HG03064 (cell line): ENCODE results near the gene EPB41L3.

Source experiments
- ATAC-seq: cut with Tn5 transposase; IDR thresholded peaks from one replicate; pipeline ENCODE4 v1.9.1; 2021; ENCODE audit warnings: low read depth; ENCODE audit not compliant: unreplicated experiment

EPB41L3 gene

DNA sequence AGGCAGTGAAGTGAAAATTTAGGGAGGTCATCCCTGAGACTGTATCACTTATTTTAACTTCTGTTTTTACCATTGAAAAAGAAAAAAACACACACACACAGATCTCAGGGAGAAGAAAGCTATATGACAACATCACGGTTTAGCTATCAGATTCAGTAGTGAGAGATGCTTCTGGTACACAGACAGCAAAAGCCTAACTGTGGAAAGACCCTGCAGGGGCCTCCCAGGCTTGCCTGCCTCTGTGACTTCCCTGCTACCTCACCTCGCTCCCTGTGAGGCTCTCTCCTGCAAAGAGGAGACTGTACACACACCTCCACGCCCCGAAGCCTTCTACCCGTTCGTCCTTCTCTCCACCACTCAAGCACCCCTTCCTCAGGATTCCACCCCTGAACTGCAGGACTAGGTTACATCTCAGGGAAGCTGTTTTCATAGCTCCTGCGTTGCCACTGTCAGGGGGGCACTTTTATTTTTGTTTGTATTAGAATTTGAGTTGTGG lies 86.3 kb downstream of the EPB41L3 start:
- no peak for ATAC-seq

DNA sequence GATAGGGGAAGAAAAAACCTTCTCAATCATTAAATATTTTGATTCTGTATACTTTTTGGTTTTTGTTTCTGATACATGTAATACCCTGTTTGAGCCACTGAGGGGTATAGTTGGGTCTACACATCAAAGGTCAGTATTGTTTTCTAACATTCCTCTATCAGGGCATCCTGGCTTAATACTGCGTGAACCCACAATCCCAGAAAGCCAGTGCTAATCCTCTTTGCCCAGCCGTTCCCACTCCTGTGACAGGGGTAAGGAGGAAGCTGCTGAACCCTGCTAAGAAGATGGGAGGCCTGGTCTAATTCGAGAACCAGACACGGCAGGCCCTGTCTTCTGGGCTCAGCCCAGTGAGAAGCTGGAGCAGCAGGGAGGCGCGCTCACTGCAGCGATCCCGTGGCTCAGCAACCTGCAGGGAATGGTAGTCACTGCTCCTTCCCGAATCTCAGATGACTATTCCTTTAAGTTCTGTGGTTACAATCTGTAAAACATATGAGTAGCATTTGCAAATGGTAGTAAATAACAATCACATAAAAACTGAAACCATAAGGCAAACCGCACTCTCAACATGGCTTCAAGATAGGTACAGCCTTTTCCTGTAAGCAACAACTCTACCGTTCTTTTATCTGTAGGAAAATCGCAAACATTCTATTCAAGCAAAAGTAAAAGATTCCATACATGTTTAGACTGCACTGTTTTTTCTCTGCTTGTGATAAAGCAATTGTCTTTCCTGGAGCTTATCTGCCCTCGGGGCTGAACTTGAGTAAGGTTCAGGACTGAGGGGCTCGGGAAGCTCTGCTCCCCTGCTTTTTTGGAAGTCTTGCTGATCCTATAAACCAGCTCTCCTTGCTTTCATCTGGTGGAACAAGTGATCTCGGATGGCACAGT lies 87.0 kb downstream of the EPB41L3 start:
- no peak for ATAC-seq

DNA sequence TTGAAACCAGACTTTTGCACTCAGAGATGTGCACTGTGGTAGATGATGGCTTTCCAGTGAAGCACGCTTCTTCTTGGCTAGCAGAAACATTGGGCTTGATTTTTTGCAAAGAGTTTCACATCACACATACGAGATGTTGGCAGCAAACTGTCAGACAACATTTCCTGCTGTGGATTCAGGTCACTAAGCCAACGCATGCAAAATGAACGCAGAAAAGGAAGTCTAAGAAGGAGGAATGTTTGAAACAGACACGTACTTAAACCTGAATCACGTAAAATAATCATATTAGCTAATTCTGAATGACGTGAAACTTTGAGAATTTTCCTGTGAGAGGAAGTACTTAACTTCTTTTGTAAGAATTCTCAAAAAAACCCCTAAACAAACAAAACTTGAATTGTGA lies 88.1 kb downstream of the EPB41L3 start:
- ATAC-seq: no peak

DNA sequence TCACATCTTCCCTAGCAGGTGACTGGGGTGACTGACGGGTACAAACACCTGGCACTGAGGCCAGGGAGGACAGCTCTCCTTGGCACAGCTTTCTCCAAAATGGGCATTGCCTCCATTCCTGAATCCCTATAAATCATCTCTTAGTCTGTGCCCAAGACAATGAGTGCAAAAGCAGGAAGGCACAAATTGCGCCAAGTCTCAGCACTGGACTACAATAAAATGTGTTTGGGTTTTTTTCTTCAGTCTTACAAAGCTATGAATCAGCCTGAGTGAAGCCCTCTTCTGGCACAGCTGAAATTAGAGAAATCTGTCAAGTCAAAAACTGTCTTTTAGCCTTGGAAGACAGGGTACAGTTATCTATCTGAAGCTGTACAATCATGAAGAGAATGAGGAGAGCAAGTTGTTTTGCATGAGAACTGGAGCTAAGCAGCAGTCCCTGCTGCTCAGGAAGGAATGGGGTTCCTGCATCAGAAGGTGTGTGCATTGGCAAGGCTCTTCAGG lies 90.8 kb downstream of the EPB41L3 start:
- ATAC-seq: no peak

DNA sequence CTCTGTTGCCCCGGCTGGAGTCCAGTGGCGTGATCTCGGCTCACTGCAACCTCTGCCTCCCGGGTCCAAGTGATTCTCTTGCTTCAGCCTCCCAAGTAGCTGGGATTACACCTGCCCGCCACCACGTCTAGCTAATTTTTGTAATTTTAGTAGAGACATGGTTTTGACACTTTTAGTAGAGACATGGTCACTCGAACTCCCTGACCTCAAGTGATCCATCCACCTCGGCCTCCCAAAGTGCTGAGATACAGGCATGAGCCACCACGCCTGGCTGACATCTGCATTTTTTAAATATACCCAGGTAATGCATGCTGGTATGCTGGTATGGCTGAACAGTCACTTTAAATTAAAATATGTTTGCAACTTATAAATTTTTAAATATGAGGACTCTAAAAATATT lies 91.9 kb downstream of the EPB41L3 start:
- ATAC-seq: no peak

DNA sequence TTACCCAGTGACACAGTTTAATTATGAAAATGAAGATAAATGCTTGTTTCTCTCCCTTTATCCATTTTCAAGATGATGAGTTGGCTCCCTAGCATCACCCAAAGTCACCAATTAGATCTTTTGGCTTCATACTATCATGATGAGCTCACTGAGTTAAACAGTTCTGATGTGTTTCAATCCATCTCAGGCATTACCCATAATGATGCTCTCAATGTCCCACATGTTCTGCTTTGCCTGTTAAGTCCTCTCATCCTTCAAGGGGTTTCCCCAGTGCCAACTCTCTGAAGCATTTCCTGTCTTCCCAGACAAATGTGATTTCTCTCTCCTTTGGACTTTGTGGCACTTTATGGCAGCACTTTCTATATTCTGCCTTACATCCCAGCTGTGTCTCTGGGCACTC lies 92.6 kb downstream of the EPB41L3 start:
- no peak for ATAC-seq

DNA sequence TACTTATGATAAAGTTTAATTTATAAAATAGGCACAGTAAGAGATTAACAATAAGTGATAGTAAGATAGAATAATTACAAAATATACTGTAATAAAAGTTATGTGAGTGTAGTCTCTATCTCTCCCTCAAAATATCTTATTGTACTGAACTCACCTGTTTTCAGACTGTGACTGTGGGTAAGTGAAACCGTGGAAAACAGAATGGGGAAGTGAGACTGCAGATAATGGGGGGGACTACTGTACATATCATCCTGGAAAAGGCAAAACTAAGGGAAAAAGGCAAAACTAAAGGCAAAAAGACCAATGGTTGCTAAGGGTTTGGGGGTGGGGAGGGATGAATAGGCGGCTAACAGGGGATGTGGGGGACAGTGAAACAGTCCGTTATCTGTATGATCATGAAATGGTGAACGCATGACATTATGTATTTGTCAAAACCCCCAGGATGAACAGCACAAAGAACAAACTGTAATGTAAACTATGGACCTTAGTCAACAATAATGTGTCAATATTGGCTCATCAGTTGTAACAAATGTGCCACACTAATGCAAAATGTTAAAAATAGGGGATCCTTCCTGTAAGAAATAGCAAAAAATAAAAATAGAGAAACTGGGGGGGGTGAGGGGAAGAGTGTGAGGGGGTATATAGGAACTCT lies 93.8 kb downstream of the EPB41L3 start:
- ATAC-seq: no peak

DNA sequence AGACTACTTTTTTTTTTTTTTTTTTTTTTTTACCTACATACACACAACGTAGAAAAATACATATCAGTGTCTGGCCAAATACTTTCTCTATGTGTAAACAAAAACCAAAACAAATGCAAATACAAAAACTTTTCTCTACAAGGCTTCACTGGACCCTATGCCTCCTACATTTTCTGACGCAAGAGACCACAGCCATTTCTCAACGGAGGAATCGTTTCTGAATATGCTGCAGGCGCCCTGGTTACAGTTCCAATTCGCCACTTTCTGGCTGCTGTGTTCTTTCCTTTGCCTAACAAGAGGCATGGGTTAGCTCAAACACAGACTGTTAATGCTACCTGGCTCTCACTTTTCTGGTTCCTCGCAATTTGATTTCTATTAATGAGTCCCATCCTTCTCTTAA lies 96.4 kb downstream of the EPB41L3 start:
- no peak for ATAC-seq

DNA sequence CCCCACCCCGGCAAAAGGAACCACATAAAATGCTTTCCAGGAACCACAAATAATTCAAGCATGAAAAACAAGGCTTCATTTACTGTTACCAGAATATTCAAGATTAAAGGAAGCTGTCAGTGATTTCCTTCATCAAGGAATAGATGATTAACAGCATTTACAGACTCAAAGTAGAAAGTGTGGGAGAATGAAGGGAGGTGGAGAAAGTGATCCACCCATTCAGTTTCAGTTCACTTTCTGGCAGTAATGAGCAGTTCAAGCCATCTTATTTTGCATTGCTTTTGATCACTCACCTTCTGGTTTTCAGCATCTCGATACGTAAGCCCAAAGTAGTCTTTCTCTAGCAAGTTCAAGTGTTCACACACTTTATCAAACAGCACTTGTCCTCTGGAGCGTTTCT lies 99.0 kb downstream of the EPB41L3 start:
- no peak for ATAC-seq

DNA sequence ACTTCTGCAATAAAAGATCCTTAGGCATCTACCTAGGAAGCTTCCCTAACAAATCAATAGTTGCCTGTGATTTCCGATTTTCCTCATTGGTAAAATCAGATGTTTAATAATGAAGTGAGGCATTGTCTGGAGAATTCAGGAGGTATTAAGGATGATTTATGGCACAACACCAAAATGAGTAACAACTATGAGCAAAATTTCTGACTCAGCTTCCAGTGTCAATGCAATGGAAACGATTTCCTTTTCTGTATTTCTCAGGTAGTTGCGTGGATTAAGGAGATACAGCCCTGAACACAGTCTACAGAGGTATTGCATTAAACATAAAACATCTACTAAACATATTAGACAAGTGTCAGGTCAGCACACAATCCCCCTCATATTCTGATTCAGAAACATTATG lies 99.5 kb downstream of the EPB41L3 start:
- no peak for ATAC-seq

DNA sequence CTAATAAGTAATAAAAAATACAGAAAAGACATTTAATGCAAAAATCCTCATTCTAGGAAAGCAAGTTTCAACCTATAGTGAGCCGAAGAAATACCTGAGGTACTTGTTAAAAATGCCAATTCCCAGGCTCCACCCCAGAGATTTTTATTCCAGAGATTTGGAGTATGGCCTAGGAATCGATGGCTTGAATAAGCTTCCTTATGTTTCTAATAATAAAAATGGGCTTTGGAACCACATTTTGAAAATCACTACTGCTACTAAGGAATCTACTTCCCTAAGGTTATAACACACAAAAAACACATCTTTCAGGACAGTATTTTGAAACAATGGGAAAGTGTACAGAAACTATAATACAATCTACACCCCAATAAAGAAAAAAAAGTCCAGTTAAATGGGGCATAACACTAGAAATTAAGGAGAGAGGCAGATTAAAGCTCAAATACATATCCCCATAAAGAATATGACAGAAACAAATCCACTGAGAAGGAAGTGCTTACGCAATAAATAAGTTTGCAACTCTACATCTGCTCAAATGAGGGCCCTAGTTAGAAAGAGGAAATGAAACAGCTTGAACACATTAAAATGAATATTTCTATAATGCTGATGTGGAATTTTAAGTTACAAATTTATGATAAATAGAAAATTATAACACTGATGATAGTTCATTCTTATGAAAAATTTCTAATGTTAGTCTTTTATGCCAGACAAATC lies 103.7 kb downstream of the EPB41L3 start:
- ATAC-seq: no peak

DNA sequence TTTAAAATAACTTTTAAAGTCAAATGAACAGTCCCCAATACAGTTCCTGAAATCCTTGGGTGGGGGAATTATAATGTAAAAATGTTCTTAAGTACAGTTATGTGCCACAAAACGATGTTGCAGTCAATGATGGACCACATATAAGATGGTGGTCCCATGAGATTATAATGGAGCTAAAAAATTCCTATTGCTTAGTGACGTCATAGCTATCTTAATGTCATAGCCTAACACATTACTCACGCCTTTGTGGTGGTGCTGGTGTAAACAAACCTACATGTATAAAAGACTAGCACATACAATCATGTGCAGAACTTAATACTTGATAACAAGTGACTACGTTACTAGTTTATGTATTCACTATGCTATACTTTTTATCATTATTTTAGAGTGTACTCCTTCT lies 109.4 kb downstream of the EPB41L3 start:
- ATAC-seq: no peak

DNA sequence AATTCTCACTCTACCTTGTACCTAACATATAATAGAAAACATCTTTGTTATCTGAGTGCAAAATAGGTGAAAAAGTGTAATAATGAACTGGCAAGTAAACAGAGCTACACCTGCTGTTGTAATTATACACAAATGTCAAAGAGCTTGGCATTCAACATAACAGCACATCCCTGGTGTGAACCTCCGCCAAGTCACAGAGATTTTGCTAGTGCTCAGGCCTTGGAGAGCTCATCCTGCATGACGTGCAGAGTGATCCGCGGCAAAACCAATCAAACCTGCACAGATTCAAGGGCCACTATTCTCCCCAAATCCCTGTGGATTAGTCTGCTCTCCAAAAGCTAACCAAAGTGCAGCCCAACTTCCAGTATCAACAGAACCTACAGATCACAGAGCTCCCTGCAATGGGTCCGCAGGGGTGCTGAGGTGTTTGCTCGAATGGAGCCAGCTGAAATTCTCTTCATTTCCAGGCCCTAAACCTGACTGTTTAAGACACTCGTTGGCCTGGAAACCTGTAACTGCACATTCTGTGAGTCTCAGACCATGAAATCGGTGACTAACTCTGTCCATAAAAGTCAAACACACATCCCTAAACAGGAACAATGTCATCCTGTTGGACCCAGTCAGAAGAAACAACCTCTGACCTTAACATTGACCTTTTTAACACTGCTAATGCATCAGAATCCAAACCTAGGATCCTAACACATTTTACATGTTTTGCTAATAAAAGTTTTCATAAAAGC lies 111.8 kb downstream of the EPB41L3 start:
- ATAC-seq: no peak

DNA sequence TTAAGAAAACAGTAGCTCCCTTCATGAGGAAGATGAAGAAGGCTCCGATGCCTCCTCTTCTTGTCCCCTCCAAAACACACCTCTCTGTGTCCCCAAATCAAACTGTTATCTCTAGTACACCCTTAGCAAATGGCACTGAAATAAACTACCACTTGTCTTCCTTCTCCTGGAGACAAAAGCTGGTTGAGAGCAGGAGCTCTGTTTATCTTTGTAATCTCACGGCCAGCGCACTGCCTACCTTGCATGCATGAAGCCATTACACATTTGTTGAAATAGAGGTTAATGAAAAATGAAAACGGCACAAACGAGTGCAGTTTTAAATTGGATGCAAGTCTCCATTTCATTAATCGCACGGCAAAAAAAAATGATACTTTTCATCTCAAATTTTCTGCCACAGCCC lies 113.7 kb downstream of the EPB41L3 start:
- no peak for ATAC-seq

DNA sequence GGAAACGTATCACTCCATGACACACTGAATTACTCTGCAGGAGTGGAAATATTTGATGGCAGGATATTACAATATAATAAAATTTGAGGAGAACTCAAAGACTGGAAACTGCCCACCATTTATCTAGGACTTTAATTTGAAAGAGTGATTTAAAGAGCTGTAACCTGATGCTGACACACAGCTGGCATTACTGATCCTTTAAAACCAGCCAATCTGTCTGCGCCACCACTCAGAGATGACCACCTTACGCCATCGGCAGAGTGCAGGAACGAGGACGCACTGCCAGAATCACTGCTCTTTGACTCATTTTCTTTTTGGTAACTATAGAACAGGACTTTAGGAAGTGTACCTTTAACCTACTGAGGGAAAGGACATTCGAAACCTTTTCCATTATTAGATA lies 114.1 kb downstream of the EPB41L3 start:
- ATAC-seq: no peak

DNA sequence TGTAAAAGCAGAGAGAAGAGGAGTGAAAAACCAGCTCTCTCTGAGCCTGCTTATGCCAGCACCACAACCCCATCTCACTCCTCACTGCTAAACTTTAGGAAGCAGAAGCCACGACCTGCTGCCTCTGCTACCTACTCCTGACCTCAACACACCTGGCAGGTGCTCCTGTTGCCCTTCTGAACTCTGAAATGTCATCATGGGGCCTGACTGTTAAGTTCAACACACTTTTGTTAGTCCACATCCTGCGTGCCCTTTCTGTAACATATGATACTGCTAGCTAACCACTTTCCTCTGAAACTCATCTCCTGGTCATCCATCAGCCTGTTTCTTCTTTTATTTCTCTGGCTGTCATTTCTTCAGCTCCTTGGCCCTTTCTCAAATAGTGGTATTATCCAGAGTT lies 118.1 kb downstream of the EPB41L3 start:
- ATAC-seq: no peak

DNA sequence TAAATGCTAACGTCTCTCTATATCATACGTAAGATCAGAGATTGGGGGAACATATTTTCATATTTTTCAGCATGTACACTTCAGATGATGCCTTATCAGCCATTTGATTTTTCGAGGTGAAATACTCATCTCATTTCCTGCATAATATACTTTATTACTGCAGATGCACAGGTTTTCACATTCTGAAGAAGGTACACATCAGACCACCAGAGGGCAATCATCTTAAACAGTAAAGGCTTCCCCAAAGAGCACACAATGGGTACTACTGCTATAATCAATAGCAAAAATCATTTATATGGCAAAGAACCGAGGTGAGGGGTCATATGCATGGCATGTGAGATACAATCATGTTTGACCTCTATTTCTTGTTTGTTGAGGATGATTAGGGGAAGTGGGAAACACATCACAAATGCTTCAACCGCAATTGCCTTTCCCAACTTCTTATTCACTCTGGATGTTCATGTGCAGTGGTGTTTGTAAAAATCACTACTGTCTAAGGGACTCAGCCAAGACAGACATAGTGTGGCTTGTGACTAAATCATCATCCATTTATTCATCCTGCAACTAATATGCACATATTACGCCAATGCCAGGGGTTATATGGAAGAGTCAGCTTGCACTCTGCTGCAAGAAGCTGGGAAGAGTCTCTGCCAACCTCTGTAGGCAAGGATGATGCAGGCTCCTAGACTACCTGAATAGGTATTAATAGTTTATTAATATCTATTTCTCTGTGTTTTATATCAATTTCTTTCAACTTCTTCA lies 118.7 kb downstream of the EPB41L3 start:
- ATAC-seq: no peak

DNA sequence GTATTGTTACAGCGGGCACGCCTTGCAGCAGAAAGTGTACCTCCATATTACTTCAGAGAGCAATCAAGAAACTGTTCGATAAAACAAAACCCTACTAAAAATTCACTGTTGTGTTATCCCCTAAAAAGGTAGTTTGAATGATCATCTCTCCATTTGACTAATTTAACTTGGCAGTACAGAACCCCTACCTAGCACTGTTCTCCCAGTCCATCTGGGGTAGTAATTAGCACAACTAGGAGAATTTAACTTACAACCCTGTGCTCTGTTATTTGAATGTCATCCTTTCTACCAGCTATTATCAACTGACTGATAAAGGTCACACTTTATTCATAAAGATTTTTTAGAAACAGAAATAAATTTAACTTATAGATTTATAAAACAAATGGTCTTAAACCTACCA lies 121.2 kb downstream of the EPB41L3 start:
- no peak for ATAC-seq

DNA sequence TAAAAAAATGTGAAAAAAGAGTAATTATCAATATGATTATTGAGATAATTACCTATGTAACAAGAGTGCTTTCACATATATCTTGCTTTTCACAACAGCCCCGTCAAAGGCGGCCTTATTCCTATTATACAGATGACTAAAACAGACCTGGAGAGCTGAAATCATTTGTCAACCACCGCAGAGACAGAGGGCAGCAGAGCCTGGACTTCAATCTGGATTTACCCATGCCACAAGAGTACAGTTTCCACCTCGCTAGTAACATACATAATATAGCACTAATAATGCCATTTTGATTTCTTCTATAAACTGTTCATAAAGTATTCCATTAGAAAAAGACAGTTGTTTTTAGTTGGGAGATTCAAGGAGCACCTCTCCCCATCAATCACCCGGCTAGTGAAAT lies 121.8 kb downstream of the EPB41L3 start:
- no peak for ATAC-seq

DNA sequence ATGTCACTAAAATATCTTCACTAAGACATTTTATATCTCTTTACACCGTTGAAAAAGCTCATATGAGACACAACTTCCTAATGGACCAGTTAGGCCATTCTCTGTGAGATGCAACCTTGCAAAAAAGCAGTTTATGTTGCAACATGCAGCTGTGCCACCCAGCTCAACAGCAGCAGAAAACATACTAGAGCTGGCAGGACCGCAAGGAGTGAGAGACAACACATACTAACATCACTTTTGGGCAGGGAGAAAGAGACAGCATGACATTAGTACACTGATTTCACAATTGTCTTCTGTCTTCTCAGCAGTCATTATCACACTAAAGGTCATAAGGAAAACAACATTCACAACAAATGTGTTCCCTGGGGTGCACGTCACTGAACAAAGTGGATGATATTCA lies 122.9 kb downstream of the EPB41L3 start:
- no peak for ATAC-seq
